Progenitor cell of endocrine pancreas (in vitro differentiated cells): ENCODE results near the gene MRPL1. TPM values are rescaled to one million over a fixed set of nuclear protein-coding genes. Genes with fewer than 3 reads are reported as not detected.
A peak's percentile ranks its signal among the peaks of the same experiment; 100 is the strongest.

Source experiments
- DNase-seq: peaks from one replicate; pipeline ENCODE4 v3.0.0; 2021; ENCODE audit warnings: low spot score; ENCODE audit not compliant: unreplicated experiment
- H3K27ac Mint-ChIP-seq: 2 replicates; pipeline ENCODE4 v1.8.0; 2021; ENCODE audit warnings: mild to moderate bottlenecking, moderate library complexity, mixed read lengths
- H3K27me3 Mint-ChIP-seq: 2 replicates; pipeline ENCODE4 v1.8.0; 2021; ENCODE audit warnings: mixed read lengths
- H3K36me3 Mint-ChIP-seq: 2 replicates; pipeline ENCODE4 v1.8.0; 2022; ENCODE audit warnings: mixed read lengths; ENCODE audit not compliant: insufficient read depth
- H3K4me1 Mint-ChIP-seq: 2 replicates; pipeline ENCODE4 v1.8.0; 2021; ENCODE audit warnings: low read depth, mixed read lengths
- H3K4me3 Mint-ChIP-seq: 2 replicates; pipeline ENCODE4 v1.8.0; 2021; ENCODE audit warnings: low read depth, mild to moderate bottlenecking, moderate library complexity, mixed read lengths
- H3K9me3 Mint-ChIP-seq: 2 replicates; pipeline ENCODE4 v1.8.0; 2021; ENCODE audit warnings: low read depth, mixed read lengths
- CTCF ChIP-seq: fragments of 200-600 bp; sonication (generic); IDR thresholded peaks from one replicate; pipeline ENCODE4 v1.5.0; 2021; ENCODE audit warnings: antibody characterized with exemption, mild to moderate bottlenecking; ENCODE audit not compliant: unreplicated experiment
- long read RNA-seq: library from polyadenylated mRNA; unstranded; transcript quantifications from one replicate; pipeline ENCODE4 v2.0.0, GENCODE V29; 2020
- total RNA-seq: library from RNA; stranded (reverse); gene quantifications from 2 replicates; pipeline ENCODE4 v1.2.1, GENCODE V29; 2021

MRPL1 gene
- total RNA-seq, result 25.7 and 32.7 TPM in 2 replicates
- long read RNA-seq, transcript MRPL1-201 (9 exons, 1,490 nt), result major isoform, 20 of 28 reads
- long read RNA-seq, partial matches to known transcripts, result 4 of 28 reads
- long read RNA-seq, other reads (novel, unspliced or antisense), result 4 of 28 reads

GRCh38 chr4:77862478-77863216 lies at the start of gene MRPL1:
TSS of gene MRPL1 (plus strand) at chr4:77862830. CDS start at chr4:77862849, 19 bp downstream.
- H3K4me3 Mint-ChIP-seq, result peak within 1 kb of the TSS; percentile 87
- H3K9me3 Mint-ChIP-seq, result no peaks in the 10 kb centered on the region
- H3K27me3 Mint-ChIP-seq, result peaks cover 2% of the 10 kb centered on the region
- H3K36me3 Mint-ChIP-seq, result peaks cover 6% of the 10 kb centered on the region
- TF ChIP-seq CTCF, result no peak
- H3K4me1 Mint-ChIP-seq, result peaks cover 12% of the 10 kb centered on the region
- H3K27ac Mint-ChIP-seq, result peak within 1 kb of the TSS; percentile 99
- DNase-seq, result peak; percentile 51

- Mint-ChIP-seq H3K4me1 (peaks cover 21% of the 10 kb centered on the region), H3K27ac (no peak overlapping the region), H3K4me3 (no peak overlapping the region), H3K27me3 (no peaks in the 10 kb centered on the region), H3K36me3 (peaks cover 2% of the 10 kb centered on the region), H3K9me3 (no peaks in the 10 kb centered on the region)
- DNase-seq, result no peak
- no peak for TF ChIP-seq CTCF
These were observed 47.0 kb upstream of the MRPL1 start for GRCh38 chr4:77815636-77816035.

- no peaks in the 10 kb centered on the region for H3K27me3 Mint-ChIP-seq
- DNase-seq, result no peak
- no peak overlapping the region for H3K4me3 Mint-ChIP-seq
- no peak overlapping the region for H3K27ac Mint-ChIP-seq
- H3K4me1 Mint-ChIP-seq, result peaks cover 28% of the 10 kb centered on the region
- peaks cover 2% of the 10 kb centered on the region for H3K36me3 Mint-ChIP-seq
- H3K9me3 Mint-ChIP-seq, result no peaks in the 10 kb centered on the region
- no peak for TF ChIP-seq CTCF
These were observed 46.1 kb upstream of the MRPL1 start for GRCh38 chr4:77816546-77816945.

- no peak for TF ChIP-seq CTCF
- Mint-ChIP-seq H3K4me3 (peak overlapping the region; percentile 81), H3K4me1 (peaks cover 28% of the 10 kb centered on the region), H3K9me3 (no peaks in the 10 kb centered on the region), H3K27ac (peak overlapping the region; percentile 96), H3K36me3 (peaks cover 2% of the 10 kb centered on the region), H3K27me3 (no peaks in the 10 kb centered on the region)
- DNase-seq, result no peak
These were observed 45.1 kb upstream of the MRPL1 start for GRCh38 chr4:77817304-77818072.

- peak; percentile 50 for TF ChIP-seq CTCF
- Mint-ChIP-seq H3K27ac (peak overlapping the region; percentile 96), H3K36me3 (peaks cover 2% of the 10 kb centered on the region), H3K4me1 (peaks cover 28% of the 10 kb centered on the region), H3K4me3 (peak overlapping the region; percentile 81), H3K9me3 (no peaks in the 10 kb centered on the region), H3K27me3 (no peaks in the 10 kb centered on the region)
- peak; percentile 18 for DNase-seq
These were observed 44.5 kb upstream of the MRPL1 start for GRCh38 chr4:77818073-77818601.
